Astrocyte (in vitro differentiated cells and primary cell): ENCODE data around the gene KLF2.

ENCODE experiments used
- CTCF ChIP-seq: IDR thresholded peaks from 2 replicates; pipeline ENCODE4 v1.5.1; 2011; ENCODE audit warnings: low read depth, mild to moderate bottlenecking, inconsistent platforms, low read length, moderate library complexity; ENCODE audit not compliant: insufficient read depth
- EZH2 ChIP-seq: IDR thresholded peaks from 2 replicates; pipeline ENCODE4 v1.6.1; 2012; ENCODE audit warnings: mild to moderate bottlenecking, low read length, inconsistent platforms; ENCODE audit not compliant: insufficient read depth

GRCh38 chr19:16337809-16338469 lies 13.3 kb downstream of the KLF2 start:
- no peak for TF ChIP-seq CTCF
- TF ChIP-seq EZH2, result no peak
